GM08714 (cell line): ENCODE data around the gene CDKL5.
"Not testable (repeated sequence)": the region's sequence is repeated elsewhere in the genome, so short reads cannot be mapped to it uniquely, and the experiment has no call there.

Source experiments
- H3K4me3 ChIP-seq: fragments of 200-500 bp; sonication (Bioruptor generic); 2 replicates; pipeline ENCODE4 v1.5.1; 2014; ENCODE audit warnings: mild to moderate bottlenecking, low read length, inconsistent platforms
- ZNF274 ChIP-seq: IDR thresholded peaks from 2 replicates; pipeline ENCODE4 v1.6.1; 2012; ENCODE audit warnings: mild to moderate bottlenecking, low read depth, low read length

CDKL5 gene

GRCh38 chrX:18425199-18426003, at the start of gene CDKL5:
Gene CDKL5 (plus strand): TSS chrX:18425608. CDS start chrX:18507097, 81,489 bp downstream.
- no peak for TF ChIP-seq ZNF274
- peak within 1 kb of the TSS; percentile 74 for H3K4me3 ChIP-seq

- TF ChIP-seq ZNF274: no peak
Observed at GRCh38 chrX:18377796-18378195, 47.6 kb upstream of the CDKL5 start.

GRCh38 chrX:18389966-18390365, 35.4 kb upstream of the CDKL5 start:
- no peak for TF ChIP-seq ZNF274
- no peak overlapping the region for H3K4me3 ChIP-seq

More at GRCh38 chrX:18377796-18378195, 47.6 kb upstream of the CDKL5 start:
- H3K4me3 ChIP-seq: no peak overlapping the region

GRCh38 chrX:18390941-18391538, 34.4 kb upstream of the CDKL5 start:
- TF ChIP-seq ZNF274: no peak
- H3K4me3 ChIP-seq: no peak overlapping the region

- no peak for TF ChIP-seq ZNF274
- H3K4me3 ChIP-seq: no peak overlapping the region
Observed at GRCh38 chrX:18394477-18394876, 30.9 kb upstream of the CDKL5 start.

- no peak overlapping the region for H3K4me3 ChIP-seq
- TF ChIP-seq ZNF274: no peak
Observed at GRCh38 chrX:18401848-18402213, 23.6 kb upstream of the CDKL5 start.

- TF ChIP-seq ZNF274: no peak
- H3K4me3 ChIP-seq: no peak overlapping the region
Observed at GRCh38 chrX:18406531-18407266, 18.7 kb upstream of the CDKL5 start.

GRCh38 chrX:18410038-18410437, 15.4 kb upstream of the CDKL5 start:
- TF ChIP-seq ZNF274: no peak
- no peak overlapping the region for H3K4me3 ChIP-seq

GRCh38 chrX:18415386-18415785, 10.0 kb upstream of the CDKL5 start:
- H3K4me3 ChIP-seq: no peak overlapping the region
- no peak for TF ChIP-seq ZNF274

- TF ChIP-seq ZNF274: no peak
- no peak overlapping the region for H3K4me3 ChIP-seq
Observed at GRCh38 chrX:18422325-18422724, 3.1 kb upstream of the CDKL5 start.

- TF ChIP-seq ZNF274: no peak
- no peak overlapping the region for H3K4me3 ChIP-seq
Observed at GRCh38 chrX:18422886-18423285, 2.5 kb upstream of the CDKL5 start.

- no peak for TF ChIP-seq ZNF274
- peak overlapping the region; percentile 74 for H3K4me3 ChIP-seq
Observed at GRCh38 chrX:18424482-18425198, 768 bp upstream of the CDKL5 start.

GRCh38 chrX:18426004-18426320, 554 bp downstream of the CDKL5 start:
- TF ChIP-seq ZNF274: no peak
- H3K4me3 ChIP-seq: peak overlapping the region; percentile 74

GRCh38 chrX:18428006-18428405, 2.6 kb downstream of the CDKL5 start:
- H3K4me3 ChIP-seq: no peak overlapping the region
- no peak for TF ChIP-seq ZNF274

GRCh38 chrX:18433288-18433687, 7.9 kb downstream of the CDKL5 start:
- not testable (repeated sequence) for H3K4me3 ChIP-seq
